Vagina (tissue), 2 donors: ENCODE results near the gene GDI1. TPM values are rescaled to one million over a fixed set of nuclear protein-coding genes. Genes with fewer than 3 reads are reported as not detected.

Source experiments
- DNase-seq, 2 donors: peaks; one replicate each; pipeline ENCODE4 v3.0.0-alpha.2; 2017; ENCODE audit errors: extremely low spot score in 2 of 2
- H3K27ac ChIP-seq: fragments of 200-600 bp; sonication (generic); one replicate; pipeline ENCODE4 v1.5.1; 2019
- H3K27me3 ChIP-seq: fragments of 200-600 bp; sonication (generic); one replicate; pipeline ENCODE4 v1.5.1; 2019
- H3K36me3 ChIP-seq, 2 donors: fragments of 200-600 bp; sonication (generic); one replicate each; pipeline ENCODE4 v1.5.1; 2017 to 2019
- H3K4me1 ChIP-seq: fragments of 200-600 bp; sonication (generic); one replicate; pipeline ENCODE4 v1.5.1; 2019
- H3K4me3 ChIP-seq, 2 donors: fragments of 200-600 bp; sonication (generic); 1 replicate in 1 of 2; 2 replicates in 1 of 2; pipeline ENCODE4 v1.5.1; 2016 to 2019
- H3K9me3 ChIP-seq: fragments of 200-600 bp; sonication (generic); one replicate; pipeline ENCODE4 v1.5.1; 2019
- CTCF ChIP-seq, 3 experiments: fragments of 450-650 bp in 2 of 3; fragments of 200-600 bp in 1 of 3; sonication (generic) in 1 of 3; IDR thresholded peaks; one replicate each; pipeline ENCODE4 v1.5.1; 2017 to 2019; ENCODE audit warnings: antibody characterized with exemption in 3 of 3, mild to moderate bottlenecking in 2 of 3, moderate library complexity in 2 of 3
- POLR2A ChIP-seq, 2 donors: fragments of 450-650 bp; IDR thresholded peaks; one replicate each; pipeline ENCODE4 v1.6.1; 2017; ENCODE audit warnings: antibody characterized with exemption in 2 of 2, mild to moderate bottlenecking in 2 of 2, moderate library complexity in 2 of 2
- POLR2AphosphoS5 ChIP-seq, 2 donors: sonication (generic); formaldehyde crosslinking; IDR thresholded peaks; one replicate each; pipeline ENCODE4 v1.9.0; 2017; ENCODE audit warnings: antibody characterized with exemption in 2 of 2, mild to moderate bottlenecking in 2 of 2, low read depth in 1 of 2; ENCODE audit not compliant: insufficient read depth in 1 of 2
- intact Hi-C: fragments of 100-400 bp; cut with DNase I; formaldehyde crosslinking; loops from one replicate; pipeline ENCODE4 v1.15.1; 2023
- total RNA-seq: library from RNA; depleted of rRNA; stranded (reverse); fragments of >200 nt; gene quantifications from one replicate; pipeline ENCODE4 v1.2.3, GENCODE V29; 2016

Gene GDI1
- total RNA-seq, 1 donor from 2014 or later = 116 TPM

GRCh38 chrX:154482786-154483185 lies 45.8 kb downstream of the GDI1 start:
- no peak overlapping the region for H3K27ac ChIP-seq
- H3K9me3 ChIP-seq = no peaks in the 10 kb centered on the region
- no peaks in the 10 kb centered on the region for H3K36me3 ChIP-seq
- H3K4me3 ChIP-seq = no peak overlapping the region
- TF ChIP-seq CTCF (IDR thresholded peaks at IDR 0.05) (no peak), POLR2AphosphoS5 (IDR thresholded peaks at IDR 0.05; ENCODE audit: insufficient read depth in 1 of 2, low read depth in 1 of 2) (no peak), POLR2A (IDR thresholded peaks at IDR 0.05) (no peak)
- peaks cover 18% of the 10 kb centered on the region for H3K4me1 ChIP-seq
- intact Hi-C loops = no loop called here
- no peak for DNase-seq
- no peaks in the 10 kb centered on the region for H3K27me3 ChIP-seq

- peaks cover 14% of the 10 kb centered on the region for H3K4me1 ChIP-seq
- peaks cover 0 to 4% of the 10 kb centered on the region in 2 donors for H3K36me3 ChIP-seq
- intact Hi-C loops = no loop called here
- TF ChIP-seq POLR2A (IDR thresholded peaks at IDR 0.05) (no peak), CTCF (IDR thresholded peaks at IDR 0.05) (no peak)
- no peak overlapping the region for H3K4me3 ChIP-seq
- no peaks in the 10 kb centered on the region for H3K9me3 ChIP-seq
- no peak for DNase-seq
- no peak overlapping the region for H3K27ac ChIP-seq
- no peaks in the 10 kb centered on the region for H3K27me3 ChIP-seq
Measured at GRCh38 chrX:154483325-154483724, 46.4 kb downstream of the GDI1 start.

GRCh38 chrX:154484255-154485149 lies 47.5 kb downstream of the GDI1 start:
- Histone ChIP-seq H3K36me3 (peaks cover 0 to 4% of the 10 kb centered on the region in 2 donors), H3K27ac (peak overlapping the region; percentile 21), H3K4me3 (no peak overlapping the region), H3K27me3 (no peaks in the 10 kb centered on the region), H3K9me3 (no peaks in the 10 kb centered on the region), H3K4me1 (peaks cover 23% of the 10 kb centered on the region)
- DNase-seq = no peak
- intact Hi-C loops = no loop called here
- TF ChIP-seq POLR2A (IDR thresholded peaks at IDR 0.05) = no peak
- TF ChIP-seq POLR2AphosphoS5 (IDR thresholded peaks at IDR 0.05; ENCODE audit: insufficient read depth in 1 of 2, low read depth in 1 of 2) = no peak
- no peak for TF ChIP-seq CTCF (IDR thresholded peaks at IDR 0.05)

GRCh38 chrX:154485150-154486051 lies 48.4 kb downstream of the GDI1 start:
- Histone ChIP-seq H3K27ac (peak overlapping the region; percentile 85), H3K36me3 (peaks cover 0 to 4% of the 10 kb centered on the region in 2 donors), H3K27me3 (no peaks in the 10 kb centered on the region), H3K4me1 (peaks cover 29% of the 10 kb centered on the region), H3K9me3 (no peaks in the 10 kb centered on the region), H3K4me3 (peak overlapping the region; percentile 52 to 67)
- peak in 1 of 2 donors; percentile 10 for TF ChIP-seq POLR2AphosphoS5 (IDR thresholded peaks at IDR 0.05; ENCODE audit: insufficient read depth in 1 of 2, low read depth in 1 of 2)
- TF ChIP-seq POLR2A (IDR thresholded peaks at IDR 0.05) = no peak
- intact Hi-C loops = no loop called here
- DNase-seq = no peak

DNA sequence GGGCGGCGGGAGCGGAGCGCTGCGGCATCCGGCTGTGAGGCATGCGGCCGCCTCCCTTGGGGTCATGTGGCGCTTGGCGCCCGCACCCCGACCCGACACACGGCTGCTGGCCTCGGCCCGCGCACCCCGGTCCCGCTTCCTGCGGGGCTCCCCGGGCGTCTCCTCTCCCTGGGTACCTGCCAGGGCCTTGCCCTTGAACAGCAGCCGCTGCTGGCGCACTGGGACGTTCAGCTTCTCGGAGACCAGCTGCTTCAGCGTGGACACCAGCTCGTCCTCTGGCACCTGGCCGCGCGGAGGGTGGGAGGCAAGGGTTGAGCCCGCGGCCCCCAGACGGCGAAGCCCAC lies 49.1 kb downstream of the GDI1 start:
- peak overlapping the region; percentile 52 to 67 for H3K4me3 ChIP-seq
- intact Hi-C loops = no loop called here
- no peaks in the 10 kb centered on the region for H3K27me3 ChIP-seq
- H3K9me3 ChIP-seq = no peaks in the 10 kb centered on the region
- TF ChIP-seq POLR2AphosphoS5 (IDR thresholded peaks at IDR 0.05; ENCODE audit: insufficient read depth in 1 of 2, low read depth in 1 of 2) (no peak), CTCF (IDR thresholded peaks at IDR 0.05) (no peak), POLR2A (IDR thresholded peaks at IDR 0.05) (no peak)
- no peak for DNase-seq
- peak overlapping the region; percentile 85 for H3K27ac ChIP-seq
- peaks cover 0 to 4% of the 10 kb centered on the region in 2 donors for H3K36me3 ChIP-seq
- peaks cover 29% of the 10 kb centered on the region for H3K4me1 ChIP-seq
